NK-92 treated with Interleukin-12 subunit alpha and Interleukin-12 subunit beta, amount 100 ng/mL, for 24 hours (cell line): ENCODE measurements around the gene TNFRSF14.

Source experiments
- DNase-seq: peaks from one replicate; lab custom pipeline; 2025; lab: John Stamatoyannopoulos, UW

The TNFRSF14 gene

DNA sequence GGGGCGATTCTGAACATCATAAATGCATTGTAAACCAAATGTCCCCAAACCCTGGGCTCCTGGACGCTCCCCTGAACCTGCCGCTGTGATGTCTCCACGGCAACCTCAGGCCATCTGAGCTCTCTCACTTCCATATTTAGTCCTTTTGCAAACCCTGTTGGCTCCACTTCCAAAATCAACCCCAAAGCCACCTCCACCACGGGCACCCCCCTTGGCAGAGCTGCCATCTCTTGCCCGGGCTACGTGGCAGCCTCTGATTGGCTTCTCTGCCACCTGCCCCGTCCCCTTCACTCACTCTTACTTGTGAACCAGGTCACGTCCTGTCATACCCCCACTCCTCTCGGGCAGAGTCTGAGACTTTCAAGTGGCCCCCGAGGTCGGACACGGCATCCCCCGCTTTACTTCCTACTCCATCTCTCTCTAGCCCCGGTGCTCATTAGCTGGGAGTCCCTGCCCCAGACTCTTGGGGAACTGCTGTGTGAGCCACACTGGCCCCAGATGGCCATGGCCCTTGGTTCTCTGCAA, 46.2 kb downstream of the TNFRSF14 start:
- no peak for DNase-seq

DNA sequence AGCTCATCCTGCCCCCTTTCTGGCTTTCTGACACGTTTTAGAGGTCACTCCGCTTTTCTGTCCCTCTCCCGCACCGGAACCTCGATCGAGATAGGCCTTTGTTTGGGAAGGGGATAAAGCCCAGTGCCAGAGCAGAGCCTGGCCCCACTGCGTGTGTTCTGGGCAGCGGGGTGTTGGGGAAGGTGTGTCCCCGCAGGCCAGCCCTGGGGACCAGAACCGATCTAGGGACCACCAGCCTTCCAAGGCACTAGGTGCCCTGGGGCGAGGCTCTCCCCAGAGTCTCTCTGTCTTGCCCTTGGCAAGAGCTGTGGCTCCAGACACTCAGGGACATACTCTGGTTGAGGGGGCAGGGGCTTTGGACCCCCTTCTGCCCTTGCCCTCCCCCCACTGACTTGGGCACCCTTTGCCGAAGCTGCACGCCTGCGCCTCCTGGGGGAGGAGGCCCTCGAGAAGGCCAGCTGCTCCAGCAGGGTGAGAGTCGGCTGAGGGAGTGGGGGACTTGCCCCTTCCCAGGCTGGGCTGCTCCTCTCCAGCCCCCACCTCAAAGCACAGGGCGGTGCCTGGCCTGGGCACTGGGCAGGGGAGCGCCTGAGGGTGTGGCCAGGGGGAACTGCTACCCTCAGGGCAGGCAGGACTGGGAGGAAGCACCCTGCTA, 46.8 kb downstream of the TNFRSF14 start:
- DNase-seq, result no peak

DNA sequence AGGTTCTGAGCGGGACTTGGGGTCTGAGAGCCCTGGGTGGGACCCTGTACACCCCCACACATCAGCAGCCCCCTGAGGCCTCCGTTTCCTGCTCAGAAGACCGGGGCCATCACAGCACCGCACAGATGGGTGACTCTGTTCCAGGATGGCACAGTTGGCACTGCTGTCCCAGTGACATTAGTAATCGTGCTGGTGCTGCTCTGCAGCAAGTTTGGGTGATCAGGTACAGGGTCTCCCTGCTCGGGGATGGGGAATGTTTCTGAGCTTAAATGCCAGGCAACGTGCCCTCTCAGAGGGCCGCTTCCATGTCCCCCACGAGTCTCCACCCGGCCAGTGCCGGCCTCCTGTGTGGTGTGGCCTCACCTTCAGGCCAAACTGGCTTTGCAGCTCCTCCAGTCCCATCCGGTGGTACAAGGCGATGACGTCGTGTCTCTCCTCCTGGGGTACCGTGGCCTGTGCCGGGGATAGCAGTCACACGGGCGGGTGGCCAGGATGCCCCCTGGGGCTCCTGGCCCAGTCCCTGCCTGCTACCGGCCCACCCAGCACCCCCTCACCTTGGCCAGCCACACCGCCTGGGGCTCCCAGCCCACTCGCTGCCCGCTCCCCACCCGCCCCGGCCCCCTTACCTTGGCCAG, 47.5 kb downstream of the TNFRSF14 start:
- no peak for DNase-seq

DNA sequence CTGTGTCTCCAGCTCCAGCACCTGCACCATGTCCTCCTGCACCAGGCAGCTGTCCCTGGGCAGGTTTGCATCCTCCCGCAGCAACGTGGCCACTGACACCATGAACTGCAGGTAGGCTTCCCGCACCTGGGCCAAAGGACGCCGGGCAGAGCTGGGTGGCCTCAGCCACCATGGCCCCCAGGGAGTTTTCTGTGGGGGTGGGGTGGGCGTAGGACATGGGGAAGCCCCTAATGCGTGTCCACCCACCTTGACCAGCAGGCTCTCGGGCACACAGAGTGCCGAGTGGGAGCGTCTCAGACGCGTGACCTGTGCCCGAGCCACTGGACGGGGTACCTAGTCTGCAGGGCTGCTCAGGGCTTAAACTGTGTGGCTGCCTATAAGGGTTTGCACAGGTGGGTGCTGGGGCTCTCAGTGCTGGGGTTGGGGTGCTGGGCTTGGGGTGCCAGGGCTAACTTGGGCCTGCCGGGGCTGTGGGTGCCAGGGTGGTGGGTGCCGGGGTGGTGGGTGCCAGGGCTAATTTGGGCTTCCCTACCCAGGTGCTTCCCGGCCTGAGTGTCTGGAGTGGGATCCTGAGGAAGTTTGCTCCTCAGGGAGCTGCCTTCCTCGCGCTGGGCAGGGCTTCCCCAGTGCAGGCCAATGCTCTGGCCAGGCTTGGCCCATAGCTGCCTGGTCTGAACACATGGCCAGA, 48.1 kb downstream of the TNFRSF14 start:
- no peak for DNase-seq

DNA sequence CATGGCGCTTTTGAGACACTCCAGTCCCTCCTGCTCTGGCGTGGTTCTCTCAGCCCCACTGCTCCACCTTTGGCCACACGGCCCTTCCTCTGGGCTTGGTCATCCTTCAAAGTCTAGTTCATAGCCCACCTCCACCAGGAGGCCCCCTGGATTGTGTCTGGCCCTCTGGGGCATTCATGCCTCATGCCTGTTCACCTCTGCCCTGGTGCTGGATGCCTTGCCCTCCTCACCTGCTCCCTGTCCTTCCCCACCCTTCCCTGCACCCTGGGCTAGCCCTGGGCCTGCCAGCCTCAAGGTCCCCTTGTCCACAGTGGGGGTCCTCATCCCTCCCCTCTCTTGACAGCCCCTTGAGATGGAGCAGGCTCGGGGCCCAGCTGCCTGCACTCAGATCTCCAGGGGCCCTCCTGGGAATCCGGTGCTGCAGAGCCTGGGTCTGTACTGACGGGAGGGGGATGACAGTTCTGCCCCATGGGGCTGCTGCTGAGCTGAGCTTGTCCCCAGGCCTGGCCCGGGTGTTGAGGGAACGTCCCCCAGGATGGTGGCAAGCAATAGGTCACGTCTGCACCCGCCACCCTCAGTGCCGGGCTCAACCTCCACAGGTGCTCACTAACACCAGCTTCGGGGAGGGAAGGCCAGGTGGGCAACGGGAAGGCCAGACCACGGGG, 48.8 kb downstream of the TNFRSF14 start:
- DNase-seq, result no peak

- no peak for DNase-seq
Measured at GRCh38 chr1:2605509-2606395, 49.6 kb downstream of the TNFRSF14 start.

GRCh38 chr1:2606396-2606880, 50.3 kb downstream of the TNFRSF14 start:
- no peak for DNase-seq

DNA sequence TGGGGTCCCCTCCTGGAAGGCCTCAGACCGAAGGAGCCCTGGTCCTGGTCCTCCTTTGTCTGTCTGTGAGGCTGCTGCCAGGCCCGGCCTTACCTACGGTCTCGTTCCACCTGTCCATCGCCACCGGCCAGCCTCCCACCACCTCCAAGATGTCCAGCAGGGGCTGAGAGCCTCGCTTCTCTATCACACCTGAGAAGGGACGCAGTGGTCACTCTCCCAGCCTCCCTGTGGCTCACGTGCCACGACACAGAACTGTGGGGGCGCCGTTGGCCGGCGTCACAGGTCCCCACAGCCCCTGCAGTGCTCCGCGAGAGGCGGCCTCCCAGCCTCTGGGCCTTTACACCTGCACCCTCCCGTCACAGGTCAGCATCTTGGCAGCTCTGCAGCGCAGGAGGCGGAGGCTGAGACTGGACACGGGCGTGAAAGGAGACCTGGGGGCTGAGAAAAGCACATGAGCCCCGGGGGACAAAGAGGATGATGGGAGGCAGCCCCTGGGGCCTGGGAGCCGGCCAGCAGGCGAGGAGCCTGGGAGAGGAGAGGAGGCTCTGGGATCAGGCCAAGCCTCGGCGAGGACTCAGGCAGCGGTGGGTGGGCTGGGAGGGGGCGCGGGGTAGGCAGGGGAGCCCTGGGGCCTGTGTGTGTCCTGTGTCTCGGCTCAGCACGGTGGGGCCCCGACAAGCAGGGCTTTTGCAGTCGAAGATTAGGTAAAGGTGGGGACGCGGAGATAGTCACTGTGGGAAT, 50.9 kb downstream of the TNFRSF14 start:
- no peak for DNase-seq

GRCh38 chr1:2607641-2608091, 51.5 kb downstream of the TNFRSF14 start:
- no peak for DNase-seq

- DNase-seq, result no peak
Measured at GRCh38 chr1:2609319-2610035, 53.3 kb downstream of the TNFRSF14 start.

DNA sequence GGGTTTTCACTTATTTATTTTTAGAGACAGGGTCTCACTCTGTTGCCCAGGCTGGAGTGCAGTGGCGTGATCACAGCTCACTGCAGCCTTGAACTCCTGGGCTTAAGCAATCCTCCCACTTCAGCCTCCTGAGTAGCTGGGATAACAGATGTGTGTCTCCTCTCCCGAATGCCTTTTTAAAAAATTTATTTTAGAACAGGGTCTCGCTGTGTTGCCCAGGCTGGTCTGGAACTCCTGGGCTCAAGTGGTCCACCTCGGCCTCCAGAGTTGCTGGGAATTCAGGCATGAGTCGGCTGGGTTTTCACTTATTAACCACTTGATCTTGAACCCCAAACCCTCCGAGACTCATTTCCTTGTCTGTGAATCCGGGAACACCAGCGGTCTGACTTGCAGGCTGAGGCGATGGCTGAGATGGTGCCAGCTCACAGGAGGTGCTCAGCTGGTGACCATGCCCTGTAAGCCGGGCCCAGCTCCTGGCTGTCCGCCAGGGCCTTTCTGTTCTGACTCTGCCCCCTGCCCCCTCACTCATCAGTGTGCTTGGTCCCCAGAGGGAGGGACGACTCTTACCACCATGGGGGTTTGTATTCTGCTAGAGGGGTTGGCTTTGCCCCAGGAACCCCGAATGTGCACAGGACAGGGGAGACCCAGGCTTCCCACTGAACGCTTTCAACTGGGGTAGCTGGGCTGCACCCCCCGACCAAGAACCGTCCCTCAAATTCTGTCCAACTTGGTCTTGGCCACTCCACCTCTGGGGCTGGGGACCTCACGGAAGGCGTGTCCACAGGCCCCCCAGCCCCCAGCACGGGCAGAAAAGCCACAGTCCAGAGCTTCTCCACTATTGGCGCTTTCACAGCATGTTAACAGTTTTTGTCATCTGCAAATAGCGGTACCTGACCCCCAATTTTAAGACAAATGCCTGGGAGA, 54.1 kb downstream of the TNFRSF14 start:
- DNase-seq, result no peak

GRCh38 chr1:2611031-2611501, 54.9 kb downstream of the TNFRSF14 start:
- DNase-seq, result no peak

GRCh38 chr1:2611621-2612437, 55.7 kb downstream of the TNFRSF14 start:
- no peak for DNase-seq

- DNase-seq, result no peak
Measured at GRCh38 chr1:2612591-2613365, 56.6 kb downstream of the TNFRSF14 start.
